Measurements from ENCODE around the gene ENGASE. TPM values are rescaled to one million over a fixed set of nuclear protein-coding genes. Genes with fewer than 3 reads are reported as not detected.

ENGASE gene
- total and polyA plus RNA-seq, 2 donors from 2014 or later = 14.3 to 49.3 TPM

- peaks cover 2% of the 10 kb centered on the region for H3K27me3 ChIP-seq (ENCODE audit: control insufficient read depth, insufficient read depth, low read length)
Observed at GRCh38 chr17:79132271-79133064, 57.8 kb downstream of the ENGASE start.

GRCh38 chr17:79133214-79133613 is 58.6 kb downstream of the ENGASE start:
- H3K36me3 ChIP-seq (ENCODE audit: control insufficient read depth in 2 of 3, insufficient read depth in 3 of 3, low read length in 3 of 3) = no peaks in the 10 kb centered on the region
- H3K9me3 ChIP-seq (ENCODE audit: control insufficient read depth in 2 of 3, insufficient read depth in 1 of 3, low read length in 3 of 3) = no peaks in the 10 kb centered on the region
- H3K27me3 ChIP-seq (ENCODE audit: control insufficient read depth, insufficient read depth, low read length) = peaks cover 5% of the 10 kb centered on the region
- H3K4me3 ChIP-seq (ENCODE audit: low read length in 3 of 3) = no peak overlapping the region
- DNase-seq = no peak
- no peak overlapping the region for H3K27ac ChIP-seq (ENCODE audit: low read depth in 2 of 2, low read length in 2 of 2)
- H3K9ac ChIP-seq (ENCODE audit: low read length in 3 of 3) = no peak overlapping the region
- intact Hi-C loops (cut with DNase I) = no loop called here
- H3K4me1 ChIP-seq (ENCODE audit: control insufficient read depth in 2 of 3, insufficient read depth in 2 of 3, low read depth in 1 of 3, low read length in 3 of 3) = peaks cover 0 to 4% (median 0%) of the 10 kb centered on the region in 3 donors
- FAIRE-seq = no peak
- TF ChIP-seq CTCF (IDR thresholded peaks at IDR 0.05; ENCODE audit: borderline replicate concordance, extremely low read depth, insufficient read depth) = no peak

More at GRCh38 chr17:79132271-79133064, 57.8 kb downstream of the ENGASE start:
- Histone ChIP-seq H3K4me3 (ENCODE audit: low read length in 3 of 3) (no peak overlapping the region), H3K4me1 (ENCODE audit: control insufficient read depth in 2 of 3, insufficient read depth in 2 of 3, low read depth in 1 of 3, low read length in 3 of 3) (no peaks in the 10 kb centered on the region), H3K9me3 (ENCODE audit: control insufficient read depth in 2 of 3, insufficient read depth in 1 of 3, low read length in 3 of 3) (no peaks in the 10 kb centered on the region), H3K9ac (ENCODE audit: low read length in 3 of 3) (no peak overlapping the region), H3K36me3 (ENCODE audit: control insufficient read depth in 2 of 3, insufficient read depth in 3 of 3, low read length in 3 of 3) (no peaks in the 10 kb centered on the region), H3K27ac (ENCODE audit: low read depth in 2 of 2, low read length in 2 of 2) (no peak overlapping the region)
- FAIRE-seq (no peak), DNase-seq (no peak)
- intact Hi-C loops (cut with DNase I) = no loop called here
- TF ChIP-seq CTCF (IDR thresholded peaks at IDR 0.05; ENCODE audit: borderline replicate concordance, extremely low read depth, insufficient read depth) = no peak

GRCh38 chr17:79133985-79134384 is 59.4 kb downstream of the ENGASE start:
- no peak overlapping the region for H3K27ac ChIP-seq (ENCODE audit: low read depth in 2 of 2, low read length in 2 of 2)
- H3K9ac ChIP-seq (ENCODE audit: low read length in 3 of 3) = no peak overlapping the region
- FAIRE-seq (no peak), DNase-seq (no peak)
- H3K9me3 ChIP-seq (ENCODE audit: control insufficient read depth in 2 of 3, insufficient read depth in 1 of 3, low read length in 3 of 3) = no peaks in the 10 kb centered on the region
- H3K27me3 ChIP-seq (ENCODE audit: control insufficient read depth, insufficient read depth, low read length) = peaks cover 10% of the 10 kb centered on the region
- intact Hi-C loops (cut with DNase I) = no loop called here
- no peak for TF ChIP-seq CTCF (IDR thresholded peaks at IDR 0.05; ENCODE audit: borderline replicate concordance, extremely low read depth, insufficient read depth)
- H3K36me3 ChIP-seq (ENCODE audit: control insufficient read depth in 2 of 3, insufficient read depth in 3 of 3, low read length in 3 of 3) = no peaks in the 10 kb centered on the region
- H3K4me3 ChIP-seq (ENCODE audit: low read length in 3 of 3) = no peak overlapping the region
- peaks cover 0 to 4% (median 0%) of the 10 kb centered on the region in 3 donors for H3K4me1 ChIP-seq (ENCODE audit: control insufficient read depth in 2 of 3, insufficient read depth in 2 of 3, low read depth in 1 of 3, low read length in 3 of 3)

All from kidney (tissue), 14 donors.